Subcutaneous adipose tissue (tissue), 4 donors: ENCODE measurements around the gene SDHB. TPM values are rescaled to one million over a fixed set of nuclear protein-coding genes. Genes with fewer than 3 reads are reported as not detected.

Experiments used
- total RNA-seq, 4 donors: library from RNA; depleted of rRNA; stranded (reverse); fragments of >200 nt; gene quantifications; one replicate each; pipeline ENCODE4 v1.1.0, GENCODE V29; 2016
- TF ChIP-seq, protein P1 (sequence below): fragments of 450-650 bp; IDR thresholded peaks from one replicate; pipeline ENCODE4 v1.5.1; 2016; ENCODE audit warnings: low read depth, mild to moderate bottlenecking, control low read depth, antibody characterized with exemption, moderate library complexity

The SDHB gene
- total RNA-seq, 4 donors from 2014 or later, result 105 to 138 (median 121) TPM

DNA sequence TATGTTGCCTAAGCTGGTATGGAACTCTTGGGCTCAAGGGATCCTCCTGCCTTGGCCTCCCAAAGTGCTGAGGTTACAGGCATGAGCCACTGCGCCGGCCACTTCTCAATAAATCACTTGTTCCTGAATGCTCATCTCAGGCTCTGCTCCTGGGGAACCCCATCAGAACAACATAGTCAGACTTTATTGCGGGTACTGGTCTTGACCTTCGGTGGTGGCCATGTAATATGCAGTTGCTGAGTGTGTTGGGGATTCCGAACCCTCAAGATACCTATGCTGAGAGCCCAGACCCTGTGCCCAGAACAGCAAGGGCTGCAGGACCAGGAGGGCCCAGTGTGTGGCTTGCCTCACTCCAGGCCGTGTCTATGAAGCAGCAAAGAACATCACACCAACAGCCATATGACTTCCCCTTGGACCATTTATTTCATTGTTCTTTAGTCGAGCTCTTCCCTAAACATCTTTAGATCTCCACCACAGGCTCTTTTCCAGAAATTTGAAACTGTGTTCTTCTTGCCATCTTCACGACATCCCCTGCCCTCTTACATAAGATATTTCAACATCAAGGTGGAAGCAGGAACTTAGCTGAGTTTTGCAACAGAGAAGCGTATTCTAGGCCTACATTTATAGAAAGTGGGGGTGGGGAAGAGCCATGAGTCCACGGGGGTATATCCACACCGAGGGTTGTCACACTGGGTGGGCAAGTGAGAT lies 12.7 kb upstream of the SDHB start:
- TF ChIP-seq, protein P1, sequence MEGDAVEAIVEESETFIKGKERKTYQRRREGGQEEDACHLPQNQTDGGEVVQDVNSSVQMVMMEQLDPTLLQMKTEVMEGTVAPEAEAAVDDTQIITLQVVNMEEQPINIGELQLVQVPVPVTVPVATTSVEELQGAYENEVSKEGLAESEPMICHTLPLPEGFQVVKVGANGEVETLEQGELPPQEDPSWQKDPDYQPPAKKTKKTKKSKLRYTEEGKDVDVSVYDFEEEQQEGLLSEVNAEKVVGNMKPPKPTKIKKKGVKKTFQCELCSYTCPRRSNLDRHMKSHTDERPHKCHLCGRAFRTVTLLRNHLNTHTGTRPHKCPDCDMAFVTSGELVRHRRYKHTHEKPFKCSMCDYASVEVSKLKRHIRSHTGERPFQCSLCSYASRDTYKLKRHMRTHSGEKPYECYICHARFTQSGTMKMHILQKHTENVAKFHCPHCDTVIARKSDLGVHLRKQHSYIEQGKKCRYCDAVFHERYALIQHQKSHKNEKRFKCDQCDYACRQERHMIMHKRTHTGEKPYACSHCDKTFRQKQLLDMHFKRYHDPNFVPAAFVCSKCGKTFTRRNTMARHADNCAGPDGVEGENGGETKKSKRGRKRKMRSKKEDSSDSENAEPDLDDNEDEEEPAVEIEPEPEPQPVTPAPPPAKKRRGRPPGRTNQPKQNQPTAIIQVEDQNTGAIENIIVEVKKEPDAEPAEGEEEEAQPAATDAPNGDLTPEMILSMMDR, result no peak

DNA sequence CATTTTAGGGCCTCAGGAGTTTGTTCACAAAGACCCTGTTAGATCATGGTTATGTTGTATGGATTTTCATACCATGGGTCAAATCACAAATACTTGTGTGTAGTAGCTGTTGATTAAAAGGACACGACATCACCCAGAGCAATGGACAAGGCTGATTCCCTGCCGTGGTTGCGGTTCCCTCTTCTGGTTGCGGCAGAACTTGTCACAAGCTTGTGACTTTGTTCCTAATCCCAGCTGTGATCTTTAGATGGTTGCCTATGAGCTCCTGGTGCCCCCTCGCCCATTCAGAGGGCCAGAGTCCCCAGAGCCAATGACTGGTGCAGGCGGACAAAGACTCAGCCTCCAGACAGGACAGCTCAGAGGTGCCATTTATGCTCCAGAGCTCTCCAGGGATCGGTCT lies 11.8 kb upstream of the SDHB start:
- TF ChIP-seq, protein P1, result no peak

DNA sequence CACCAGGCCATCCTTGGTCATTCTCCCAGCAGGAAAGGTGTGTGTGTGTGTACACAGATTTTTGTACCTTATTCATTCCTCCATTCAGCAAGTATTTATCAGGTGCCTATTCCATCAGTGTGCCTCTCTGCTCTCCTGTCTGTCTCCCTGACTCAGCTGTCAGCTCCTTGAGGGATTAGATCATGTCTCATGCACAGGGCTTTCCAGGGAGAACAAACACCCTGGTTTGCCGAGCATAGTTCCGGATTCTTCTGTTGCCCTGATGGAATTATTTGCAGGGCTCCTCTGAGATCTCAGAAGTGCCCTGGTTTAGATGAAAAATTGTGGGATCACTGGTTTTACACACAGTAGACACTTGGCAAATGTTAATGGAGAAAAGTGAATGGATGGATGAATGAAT lies 8.1 kb upstream of the SDHB start:
- TF ChIP-seq, protein P1, result no peak

DNA sequence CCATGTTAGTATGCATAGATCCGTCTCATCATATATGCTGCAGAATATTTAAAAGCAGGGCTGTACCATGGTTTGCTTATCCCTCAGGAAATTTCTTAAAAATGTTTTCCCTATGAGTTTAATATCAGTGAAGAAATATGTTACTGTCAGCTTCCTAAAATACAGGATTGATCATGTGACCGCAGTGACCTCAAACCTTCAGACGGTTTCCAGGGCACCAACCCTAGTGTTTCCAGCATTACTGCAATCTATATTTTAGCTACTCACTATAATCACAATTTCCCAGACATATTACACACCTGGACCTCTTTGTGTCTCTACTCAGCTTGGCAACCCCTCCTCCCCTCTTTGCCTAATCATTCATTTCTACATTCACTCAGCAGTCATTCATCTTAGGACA lies 7.7 kb upstream of the SDHB start:
- TF ChIP-seq, protein P1, result no peak

DNA sequence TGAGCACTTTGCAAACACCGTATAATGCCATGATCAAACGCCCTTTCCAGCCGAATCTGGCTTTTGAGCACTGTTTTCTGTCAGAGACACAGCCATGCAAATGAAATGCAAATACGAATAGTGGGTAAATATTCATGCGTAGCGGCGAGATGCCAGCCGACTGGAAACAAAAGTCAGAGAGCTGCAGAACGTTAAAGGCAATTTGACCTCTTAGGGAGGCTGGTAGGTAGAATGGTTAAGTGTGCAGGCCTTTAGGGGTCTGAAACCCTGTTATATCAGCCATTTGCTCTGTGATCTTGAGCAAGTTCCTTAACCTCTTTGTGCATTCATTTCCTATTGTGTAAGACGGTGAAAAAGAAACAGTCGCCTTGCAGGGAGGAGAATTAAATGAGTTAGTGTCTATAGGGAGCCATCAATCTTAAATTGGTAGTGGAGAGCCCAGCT lies 6.5 kb upstream of the SDHB start:
- TF ChIP-seq, protein P1, result no peak

DNA sequence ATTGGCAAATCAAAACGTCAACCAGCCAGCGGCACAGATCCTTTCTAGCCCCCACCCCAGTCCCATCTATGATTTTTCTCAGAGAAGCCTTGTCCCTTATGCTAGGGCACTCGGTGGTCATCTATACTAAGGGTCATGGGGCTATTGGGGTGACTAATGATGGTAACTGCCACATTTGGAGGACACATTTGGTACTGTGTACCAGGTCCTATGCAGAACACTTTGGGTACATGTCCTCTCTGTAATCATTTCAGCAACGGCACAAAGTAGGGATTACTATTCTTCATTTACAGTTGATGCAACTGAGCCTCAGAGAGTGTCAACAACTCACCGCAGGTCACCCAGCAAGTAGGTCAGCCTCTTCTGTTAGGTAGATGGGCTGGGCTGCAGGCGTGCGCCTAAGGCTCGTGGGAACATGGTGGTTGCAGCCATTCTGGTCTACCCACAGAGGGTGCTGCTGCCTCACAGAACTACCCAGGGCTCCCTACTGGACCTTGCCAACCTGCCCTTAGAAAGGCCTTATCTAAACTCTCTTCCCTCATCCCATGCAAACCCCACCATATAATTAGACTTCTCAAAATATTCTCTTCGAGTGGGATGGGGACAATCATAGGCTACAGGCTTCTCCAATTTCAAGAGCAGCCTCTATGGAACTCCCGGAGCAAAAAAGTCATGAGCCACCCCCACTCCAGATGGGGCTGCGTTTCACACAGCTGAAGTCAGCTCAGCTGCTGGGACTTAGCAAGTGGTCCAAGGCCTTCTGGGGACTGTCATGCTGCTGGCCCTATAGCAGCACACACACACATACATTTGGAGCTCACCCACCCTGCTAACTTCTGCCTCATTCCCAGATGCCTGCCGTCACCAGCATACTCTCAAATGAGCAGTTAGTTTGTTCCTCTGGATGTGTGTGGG lies 5.8 kb upstream of the SDHB start:
- TF ChIP-seq, protein P1, result no peak

DNA sequence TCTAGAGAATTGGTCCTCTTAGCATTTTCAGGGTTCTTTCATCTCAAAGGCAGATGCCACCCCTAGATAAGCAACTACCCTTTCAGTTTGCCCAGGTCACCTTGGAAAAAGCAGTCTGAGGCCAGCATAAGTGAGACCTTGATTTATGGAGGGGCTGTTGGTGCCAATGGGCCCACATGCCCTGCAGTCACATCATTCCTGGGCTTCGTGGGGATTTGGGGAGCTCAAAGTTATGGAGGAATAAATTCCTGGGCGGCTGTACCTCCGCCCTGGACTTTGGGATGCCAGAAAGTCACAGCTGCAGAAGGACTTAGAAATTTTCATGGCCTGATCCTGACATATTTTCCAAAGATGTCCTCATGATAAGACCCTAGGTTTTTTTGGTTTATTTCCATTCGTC lies 2.7 kb upstream of the SDHB start:
- TF ChIP-seq, protein P1, result no peak
